PC-9 (cell line): Measurements from ENCODE around the gene ERC2. TPM values are rescaled to one million over a fixed set of nuclear protein-coding genes. Genes with fewer than 3 reads are reported as not detected.

ENCODE experiments used
- BruUV-seq: library from RNA; stranded (reverse); fragments of 400-500 nt; replicated peaks from 2 replicates; lab custom pipeline; 2021; lab: Mats Ljungman, UMichigan
- CTCF ChIA-PET: fragments of 300-600 bp; sonication (Branson Sonifier 250); formaldehyde crosslinking; loops from one replicate; lab custom pipeline; 2022; ENCODE audit warnings: antibody characterized with exemption; lab: Charles Lee
- POLR2A ChIA-PET: fragments of 300-600 bp; sonication (Branson Sonifier 250); formaldehyde crosslinking; loops from one replicate; lab custom pipeline; 2022; ENCODE audit warnings: antibody characterized with exemption; ENCODE audit not compliant: unreplicated experiment; lab: Charles Lee
- DNase-seq, 2 experiments: peaks; one replicate each; pipeline versions ENCODE4 v3.0.0 to v3.0.0-alpha.2; 2015 to 2022; ENCODE audit warnings: mixed read lengths in 1 of 2
- H2AFZ ChIP-seq: fragments of 200-600 bp; sonication (generic); 2 replicates; pipeline ENCODE4 v1.8.1; 2017; ENCODE audit warnings: antibody characterized with exemption
- H3F3A ChIP-seq: fragments of 200-600 bp; sonication (generic); 2 replicates; pipeline ENCODE4 v1.8.1; 2017; ENCODE audit warnings: antibody characterized with exemption, mild to moderate bottlenecking, low read depth; ENCODE audit not compliant: insufficient read depth
- H3K27ac ChIP-seq: fragments of 200-600 bp; sonication (generic); 2 replicates; pipeline ENCODE4 v1.6.1; 2016; ENCODE audit warnings: mixed run types
- H3K27me3 ChIP-seq: fragments of 200-600 bp; sonication (generic); 2 replicates; pipeline ENCODE4 v1.6.1; 2016; ENCODE audit warnings: low read depth, mixed run types; ENCODE audit not compliant: insufficient read depth
- H3K36me3 ChIP-seq: fragments of 200-600 bp; sonication (generic); 2 replicates; pipeline ENCODE4 v1.6.1; 2016; ENCODE audit warnings: low read depth, mixed run types
- H3K4me1 ChIP-seq: fragments of 200-600 bp; sonication (generic); replicated peaks from 2 replicates; pipeline ENCODE4 v1.6.1; 2016; ENCODE audit warnings: mixed run types; ENCODE audit not compliant: insufficient read depth
- H3K4me2 ChIP-seq: fragments of 200-600 bp; sonication (generic); 2 replicates; pipeline ENCODE4 v1.6.1; 2017; ENCODE audit warnings: mixed run types
- H3K4me3 ChIP-seq: fragments of 200-600 bp; sonication (generic); 2 replicates; pipeline ENCODE4 v1.6.1; 2016; ENCODE audit warnings: mixed run types
- H3K79me2 ChIP-seq: fragments of 200-600 bp; sonication (generic); 2 replicates; pipeline ENCODE4 v1.6.1; 2017; ENCODE audit warnings: low read depth, mixed run types
- H3K9me2 ChIP-seq: fragments of 200-600 bp; sonication (generic); 2 replicates; pipeline ENCODE4 v1.8.1; 2017; ENCODE audit warnings: mild to moderate bottlenecking; ENCODE audit not compliant: insufficient read depth
- H3K9me3 ChIP-seq: fragments of 200-600 bp; sonication (generic); 2 replicates; pipeline ENCODE4 v1.8.1; 2016; ENCODE audit warnings: low read depth; ENCODE audit not compliant: insufficient read depth
- H4K20me1 ChIP-seq: fragments of 200-600 bp; sonication (generic); 2 replicates; pipeline ENCODE4 v1.8.1; 2017; ENCODE audit not compliant: insufficient read depth
- CTCF ChIP-seq: fragments of 200-600 bp; sonication (generic); conservative IDR thresholded peaks from 2 replicates; pipeline ENCODE4 v1.6.1; 2017; ENCODE audit warnings: mixed run types, antibody characterized with exemption, mild to moderate bottlenecking, moderate library complexity
- EZH2 ChIP-seq: fragments of 200-600 bp; sonication (generic); IDR thresholded peaks from 2 replicates; pipeline ENCODE4 v1.8.0; 2017; ENCODE audit warnings: antibody characterized with exemption, low read depth
- intact Hi-C: fragments of 100-400 bp; cut with micrococcal nuclease; formaldehyde crosslinking; loops from one replicate; pipeline ENCODE4 v1.10.0; 2022; ENCODE audit not compliant: unreplicated experiment
- total RNA-seq: library from RNA; stranded (reverse); gene quantifications from 2 replicates; pipeline ENCODE4 v1.2.3, GENCODE V29; 2021

The ERC2 gene
- total RNA-seq, 1 experiment from 2014 or later, result 1.4 TPM

- Histone ChIP-seq H3K4me3 (no peak overlapping the region), H3K79me2 (no peaks in the 10 kb centered on the region), H3K9me2 (no peaks in the 10 kb centered on the region), H4K20me1 (no peaks in the 10 kb centered on the region), H3K4me1 (peaks cover 11% of the 10 kb centered on the region), H3K27me3 (no peaks in the 10 kb centered on the region), H3K36me3 (no peaks in the 10 kb centered on the region), H3K9me3 (no peaks in the 10 kb centered on the region), H3K4me2 (no peak overlapping the region), H3F3A (no peaks in the 10 kb centered on the region), H3K27ac (no peak overlapping the region), H2AFZ (no peak overlapping the region)
- DNase-seq, result no peak
- CTCF ChIA-PET, result no interaction called here
- POLR2A ChIA-PET, result no interaction called here
- no TSS peak for BruUV-seq
- TF ChIP-seq EZH2 (no peak), CTCF (no peak)
- intact Hi-C loops, result no loop called here
These were observed 930.7 kb downstream of the ERC2 start for GRCh38 chr3:55537563-55537962.

- Histone ChIP-seq H3K79me2 (no peaks in the 10 kb centered on the region), H2AFZ (no peak overlapping the region), H4K20me1 (no peaks in the 10 kb centered on the region), H3K9me3 (no peaks in the 10 kb centered on the region), H3K4me1 (peaks cover 12% of the 10 kb centered on the region), H3K27me3 (no peaks in the 10 kb centered on the region), H3K27ac (no peak overlapping the region), H3K36me3 (no peaks in the 10 kb centered on the region), H3K4me3 (no peak overlapping the region), H3K4me2 (no peak overlapping the region), H3K9me2 (no peaks in the 10 kb centered on the region), H3F3A (no peaks in the 10 kb centered on the region)
- intact Hi-C loops, result no loop called here
- BruUV-seq, result no TSS peak
- ChIA-PET POLR2A (no interaction called here), CTCF (no interaction called here)
- DNase-seq, result no peak
- TF ChIP-seq CTCF, result no peak
- TF ChIP-seq EZH2, result no peak
These were observed 931.1 kb downstream of the ERC2 start for GRCh38 chr3:55537129-55537528.

GRCh38 chr3:55534876-55535275 lies 933.4 kb downstream of the ERC2 start:
- H2AFZ ChIP-seq, result no peak overlapping the region
- H3K79me2 ChIP-seq, result no peaks in the 10 kb centered on the region
- ChIA-PET POLR2A (no interaction called here), CTCF (no interaction called here)
- no peaks in the 10 kb centered on the region for H3K36me3 ChIP-seq
- H3K27ac ChIP-seq, result 0 out of 2 replicates have a peak overlapping the region, but pooled peaks have one; percentile 30
- no peaks in the 10 kb centered on the region for H3K9me3 ChIP-seq
- no peaks in the 10 kb centered on the region for H4K20me1 ChIP-seq
- H3K4me1 ChIP-seq, result peaks cover 12% of the 10 kb centered on the region
- H3K4me2 ChIP-seq, result peak overlapping the region; percentile 24; the same call in 1 of the 2 replicates
- TF ChIP-seq EZH2 (no peak), CTCF (no peak)
- intact Hi-C loops, result no loop called here
- H3F3A ChIP-seq, result no peaks in the 10 kb centered on the region
- no TSS peak for BruUV-seq
- no peaks in the 10 kb centered on the region for H3K9me2 ChIP-seq
- peak; percentile 35 to 73 for DNase-seq
- H3K4me3 ChIP-seq, result no peak overlapping the region
- H3K27me3 ChIP-seq, result no peaks in the 10 kb centered on the region
